Thyroid gland (tissue), 4 donors: ENCODE measurements around the gene NLRP5.

Source experiments
- CTCF ChIP-seq, 6 experiments: fragments of 200-600 bp in 3 of 6; fragments of 450-650 bp in 3 of 6; sonication (generic) in 3 of 6; IDR thresholded peaks; one replicate each; pipeline ENCODE4 v1.5.1; 2016 to 2019; ENCODE audit warnings: antibody characterized with exemption in 6 of 6, mild to moderate bottlenecking in 2 of 6, inconsistent platforms in 1 of 6, moderate library complexity in 1 of 6
- POLR2A ChIP-seq, 2 donors: fragments of 450-650 bp; IDR thresholded peaks; one replicate each; pipeline ENCODE4 v1.6.1; 2017; ENCODE audit warnings: antibody characterized with exemption in 2 of 2, mild to moderate bottlenecking in 2 of 2, moderate library complexity in 1 of 2

- TF ChIP-seq POLR2A (IDR thresholded peaks at IDR 0.05) (no peak), CTCF (IDR thresholded peaks at IDR 0.05) (no peak)
Observed at GRCh38 chr19:56103027-56103614, 116.5 kb downstream of the NLRP5 start.
